H1 (cell line): ENCODE data around the gene CTSA. TPM values are rescaled to one million over a fixed set of nuclear protein-coding genes. Genes with fewer than 3 reads are reported as not detected.

ENCODE experiments used
- CTCF ChIA-PET: fragments of 300-600 bp; sonication (Branson Sonifier 250); formaldehyde crosslinking; loops from one replicate; lab custom pipeline; 2021; ENCODE audit not compliant: partially characterized antibody; lab: Charles Lee
- POLR2A ChIA-PET: fragments of 300-600 bp; sonication (Branson Sonifier 250); formaldehyde crosslinking; loops from one replicate; lab custom pipeline; 2021; ENCODE audit warnings: inconsistent platforms; ENCODE audit not compliant: partially characterized antibody; lab: Charles Lee
- DNase-seq, 2 experiments: peaks; one replicate each; pipeline versions ENCODE4 v3.0.0 to v3.0.0-alpha.2; 2010 to 2022; ENCODE audit warnings: low spot score in 2 of 2, low read depth in 1 of 2, mixed read lengths in 1 of 2
- FAIRE-seq: peaks from 2 replicates; lab custom pipeline; 2011; peaks lifted over from hg19 to GRCh38; lab: Jason Lieb, UNC
- H2AFZ ChIP-seq: 2 replicates; pipeline ENCODE4 v1.8.1; 2012; ENCODE audit warnings: low read length, inconsistent platforms
- H2AK5ac ChIP-seq: 2 replicates; pipeline ENCODE4 v1.6.1; 2013; ENCODE audit warnings: low read depth, low read length
- H2BK120ac ChIP-seq: replicated peaks from 2 replicates; pipeline ENCODE3; 2013; ENCODE audit warnings: low read depth, low read length, inconsistent platforms
- H2BK12ac ChIP-seq: 2 replicates; pipeline ENCODE4 v1.6.1; 2013; ENCODE audit warnings: low read depth, low read length
- H2BK15ac ChIP-seq: 2 replicates; pipeline ENCODE4 v1.6.1; 2013; ENCODE audit warnings: low read length
- H2BK20ac ChIP-seq: 2 replicates; pipeline ENCODE4 v1.6.1; 2013; ENCODE audit warnings: low read length
- H2BK5ac ChIP-seq: 2 replicates; pipeline ENCODE4 v1.6.1; 2013; ENCODE audit warnings: low read depth, low read length
- H3K14ac ChIP-seq: 2 replicates; pipeline ENCODE4 v1.6.1; 2013; ENCODE audit warnings: inconsistent platforms; ENCODE audit not compliant: insufficient read length
- H3K18ac ChIP-seq: 2 replicates; pipeline ENCODE4 v1.6.1; 2013; ENCODE audit warnings: low read length; ENCODE audit errors: extremely low read depth
- H3K23ac ChIP-seq: 2 replicates; pipeline ENCODE4 v1.6.1; 2013; ENCODE audit warnings: inconsistent platforms; ENCODE audit not compliant: insufficient read length
- H3K23me2 ChIP-seq: 2 replicates; pipeline ENCODE4 v1.6.1; 2013; ENCODE audit warnings: low read depth, low read length
- H3K27ac ChIP-seq: 2 replicates; pipeline ENCODE4 v1.6.1; 2011; ENCODE audit warnings: low read depth, low read length, inconsistent platforms
- H3K27me3 ChIP-seq, 4 experiments: replicated peaks in 1 of 4; 1 replicate in 1 of 4; 2 replicates in 3 of 4; pipeline versions ENCODE4 v1.6.1 to v1.8.1; 2011 to 2013; ENCODE audit warnings: low read length in 3 of 4, mild to moderate bottlenecking in 3 of 4, inconsistent platforms in 2 of 4, mixed read lengths in 2 of 4, moderate library complexity in 1 of 4; ENCODE audit not compliant: control insufficient read depth in 3 of 4, insufficient read depth in 3 of 4; ENCODE audit errors: extremely low read depth in 1 of 4
- H3K36me3 ChIP-seq, 4 experiments: 2 replicates each; pipeline versions ENCODE4 v1.6.1 to v1.8.1; 2011 to 2013; ENCODE audit warnings: mild to moderate bottlenecking in 4 of 4, low read length in 3 of 4, moderate library complexity in 2 of 4, control low read depth in 1 of 4, inconsistent platforms in 1 of 4; ENCODE audit not compliant: insufficient read depth in 4 of 4, control insufficient read depth in 2 of 4
- H3K4ac ChIP-seq: replicated peaks from 2 replicates; pipeline ENCODE3; 2013; ENCODE audit warnings: low read length, low read depth, mixed read lengths, inconsistent platforms; ENCODE audit not compliant: insufficient read length
- H3K4me1 ChIP-seq, 4 experiments: replicated peaks in 1 of 4; 1 replicate in 1 of 4; 2 replicates in 3 of 4; pipeline versions ENCODE4 v1.6.1 to v1.8.1; 2011 to 2013; ENCODE audit warnings: low read length in 3 of 4, inconsistent platforms in 2 of 4, mixed read lengths in 1 of 4; ENCODE audit not compliant: insufficient read depth in 4 of 4, control insufficient read depth in 3 of 4
- H3K4me2 ChIP-seq, 2 experiments: 2 replicates each; pipeline versions ENCODE4 v1.6.1 to v1.8.1; 2011 to 2013; ENCODE audit warnings: low read depth in 2 of 2, low read length in 2 of 2, control low read depth in 1 of 2, inconsistent platforms in 1 of 2, mild to moderate bottlenecking in 1 of 2; ENCODE audit not compliant: insufficient read depth in 1 of 2
- H3K4me3 ChIP-seq, 4 experiments: fragments of 200-600, 300-600 bp in 1 of 4; sonication (generic), shearing (Covaris generic), sonication (Bioruptor Twin) in 1 of 4; 2 replicates each; pipeline versions ENCODE4 v1.5.1 to v1.8.1; 2011 to 2016; ENCODE audit warnings: low read length in 4 of 4, low read depth in 3 of 4, control low read depth in 2 of 4, inconsistent platforms in 2 of 4, mild to moderate bottlenecking in 2 of 4, mixed read lengths in 1 of 4, moderate library complexity in 1 of 4; ENCODE audit not compliant: insufficient read depth in 2 of 4; ENCODE audit errors: extremely low read depth in 1 of 4
- H3K56ac ChIP-seq: replicated peaks from 2 replicates; pipeline ENCODE3; 2013; ENCODE audit warnings: low read depth, mild to moderate bottlenecking, mixed read lengths, low read length, inconsistent platforms; ENCODE audit not compliant: insufficient read length
- H3K79me1 ChIP-seq: 2 replicates; pipeline ENCODE4 v1.6.1; 2013; ENCODE audit warnings: low read depth, low read length, control low read depth
- H3K79me2 ChIP-seq, 2 experiments: 2 replicates each; pipeline versions ENCODE4 v1.6.1 to v1.8.1; 2012 to 2013; ENCODE audit warnings: low read length in 2 of 2, mild to moderate bottlenecking in 2 of 2, inconsistent platforms in 1 of 2; ENCODE audit not compliant: insufficient read depth in 2 of 2, control insufficient read depth in 1 of 2
- H3K9ac ChIP-seq, 4 experiments: replicated peaks in 1 of 4; 1 replicate in 1 of 4; 2 replicates in 3 of 4; pipeline versions ENCODE4 v1.6.1 to v1.8.1; 2011 to 2013; ENCODE audit warnings: low read depth in 3 of 4, low read length in 3 of 4, control low read depth in 2 of 4, mild to moderate bottlenecking in 2 of 4, moderate library complexity in 2 of 4, inconsistent platforms in 1 of 4; ENCODE audit errors: extremely low read depth in 1 of 4
- H3K9me3 ChIP-seq, 2 experiments: 2 replicates each; pipeline versions ENCODE4 v1.6.1 to v1.8.1; 2012 to 2013; ENCODE audit warnings: mild to moderate bottlenecking in 2 of 2, moderate library complexity in 2 of 2, control low read depth in 1 of 2, inconsistent platforms in 1 of 2, low read depth in 1 of 2, low read length in 1 of 2, mixed read lengths in 1 of 2; ENCODE audit not compliant: insufficient read depth in 2 of 2
- H4K20me1 ChIP-seq, 2 experiments: replicated peaks in 1 of 2; 2 replicates each; pipeline versions ENCODE3 to v1.8.1; 2011 to 2013; ENCODE audit warnings: inconsistent platforms in 2 of 2, low read length in 2 of 2, mild to moderate bottlenecking in 1 of 2; ENCODE audit not compliant: insufficient read depth in 2 of 2, control insufficient read depth in 1 of 2
- H4K5ac ChIP-seq: 2 replicates; pipeline ENCODE4 v1.6.1; 2013; ENCODE audit warnings: low read length, low read depth, mixed read lengths, inconsistent platforms; ENCODE audit not compliant: insufficient read length
- H4K8ac ChIP-seq: 2 replicates; pipeline ENCODE4 v1.8.0; 2013; ENCODE audit warnings: mild to moderate bottlenecking, moderate library complexity, low read length, inconsistent platforms; ENCODE audit not compliant: insufficient read depth; ENCODE audit errors: extremely low read depth
- H4K91ac ChIP-seq: replicated peaks from 2 replicates; pipeline ENCODE3; 2013; ENCODE audit warnings: low read length, mixed read lengths, inconsistent platforms; ENCODE audit not compliant: insufficient read length
- FOSL1 ChIP-seq: IDR thresholded peaks from 2 replicates; pipeline ENCODE4 v1.6.1; 2011; ENCODE audit warnings: mild to moderate bottlenecking, low read depth, low read length, moderate library complexity; ENCODE audit not compliant: insufficient read depth
- GTF2F1 ChIP-seq: IDR thresholded peaks from 2 replicates; pipeline ENCODE4 v1.6.1; 2012; ENCODE audit warnings: low read depth, low read length, improper control_type of control experiment, borderline replicate concordance
- KDM1A ChIP-seq: fragments of 200-600, 300-600 bp; sonication (generic); IDR thresholded peaks from 2 replicates; pipeline ENCODE4 v1.7.1; 2016; ENCODE audit warnings: mild to moderate bottlenecking, low read length, borderline replicate concordance
- PHF8 ChIP-seq: fragments of 200-600 bp; sonication (generic); conservative IDR thresholded peaks from 2 replicates; pipeline ENCODE4 v1.7.1; 2012; ENCODE audit warnings: low read depth, mild to moderate bottlenecking, inconsistent platforms, low read length, moderate library complexity
- POLR2A ChIP-seq, 2 experiments: IDR thresholded peaks; 1 replicate in 1 of 2; 2 replicates in 1 of 2; pipeline ENCODE4 v1.6.1; 2011; ENCODE audit warnings: low read depth in 2 of 2, low read length in 2 of 2, mild to moderate bottlenecking in 2 of 2; ENCODE audit errors: control extremely low read depth in 1 of 2
- RAD21 ChIP-seq, 2 experiments: IDR thresholded peaks in 1 of 2; conservative IDR thresholded peaks in 1 of 2; 2 replicates each; pipeline ENCODE4 v1.6.1; 2011; ENCODE audit warnings: low read depth in 2 of 2, low read length in 2 of 2, improper control_type of control experiment in 1 of 2, inconsistent platforms in 1 of 2, mild to moderate bottlenecking in 1 of 2, moderate library complexity in 1 of 2
- RFX5 ChIP-seq: IDR thresholded peaks from 2 replicates; pipeline ENCODE4 v1.6.1; 2011; ENCODE audit warnings: low read depth, low read length, improper control_type of control experiment, borderline replicate concordance
- RXRA ChIP-seq: IDR thresholded peaks from 2 replicates; pipeline ENCODE4 v1.6.1; 2011; ENCODE audit warnings: low read depth, mild to moderate bottlenecking, low read length, moderate library complexity; ENCODE audit not compliant: insufficient read depth
- TAF1 ChIP-seq: IDR thresholded peaks from 2 replicates; pipeline ENCODE4 v1.6.1; 2011; ENCODE audit warnings: mild to moderate bottlenecking, low read depth, low read length
- TAF7 ChIP-seq: optimal IDR thresholded peaks from 2 replicates; pipeline ENCODE3; 2011; ENCODE audit warnings: low read depth, mild to moderate bottlenecking, inconsistent platforms, low read length, moderate library complexity, borderline replicate concordance
- TCF12 ChIP-seq: IDR thresholded peaks from 2 replicates; pipeline ENCODE4 v1.6.1; 2011; ENCODE audit warnings: low read depth, mild to moderate bottlenecking, low read length
- WGBS, 2 experiments: shearing (Covaris generic) in 1 of 2; methylation state at CpG; one replicate each; pipeline versions ENCODE4 v1.1.6 to v1.1.7; 2013 to 2015; ENCODE audit warnings: low lambda C conversion rate in 2 of 2, mixed read lengths in 2 of 2, inconsistent platforms in 1 of 2, low coverage in 1 of 2, missing lambda C conversion rate in 1 of 2; ENCODE audit not compliant: insufficient replicate concordance in 2 of 2, insufficient coverage in 1 of 2, insufficient read length in 1 of 2; ENCODE audit errors: extremely low coverage in 1 of 2, missing lambda C conversion rate in 1 of 2; 5-methylcytosine and 5-hydroxymethylcytosine counted together
- polyA plus RNA-seq, 7 experiments: library from polyadenylated mRNA; depleted of rRNA in 3 of 7; stranded (reverse) in 5 of 7; unstranded in 2 of 7; fragments of >200 nt in 5 of 7; fragments of 200-250 nt in 2 of 7; gene quantifications; 1 replicate in 5 of 7; 2 replicates in 1 of 7; 4 replicates in 1 of 7; pipeline versions ENCODE4 v1.2.1 to v1.2.3, GENCODE V29; 2011 to 2013; ENCODE audit warnings: missing spikeins in 2 of 7, mixed read lengths in 2 of 7
- total RNA-seq: library from RNA; stranded (reverse); fragmentation: NEBNext Ultra II Directional; extraction: Animal tissue kit (Norgen Biotek cat#: 25700); gene quantifications from 2 replicates; pipeline ENCODE4 v1.2.1, GENCODE V29; 2021

CTSA gene
- total and polyA plus RNA-seq, 2 of the 8 experiments (the other 6 are each of a cell fraction or from before 2014, with no cell fraction given), result 49.7 to 74.0 TPM

DNA sequence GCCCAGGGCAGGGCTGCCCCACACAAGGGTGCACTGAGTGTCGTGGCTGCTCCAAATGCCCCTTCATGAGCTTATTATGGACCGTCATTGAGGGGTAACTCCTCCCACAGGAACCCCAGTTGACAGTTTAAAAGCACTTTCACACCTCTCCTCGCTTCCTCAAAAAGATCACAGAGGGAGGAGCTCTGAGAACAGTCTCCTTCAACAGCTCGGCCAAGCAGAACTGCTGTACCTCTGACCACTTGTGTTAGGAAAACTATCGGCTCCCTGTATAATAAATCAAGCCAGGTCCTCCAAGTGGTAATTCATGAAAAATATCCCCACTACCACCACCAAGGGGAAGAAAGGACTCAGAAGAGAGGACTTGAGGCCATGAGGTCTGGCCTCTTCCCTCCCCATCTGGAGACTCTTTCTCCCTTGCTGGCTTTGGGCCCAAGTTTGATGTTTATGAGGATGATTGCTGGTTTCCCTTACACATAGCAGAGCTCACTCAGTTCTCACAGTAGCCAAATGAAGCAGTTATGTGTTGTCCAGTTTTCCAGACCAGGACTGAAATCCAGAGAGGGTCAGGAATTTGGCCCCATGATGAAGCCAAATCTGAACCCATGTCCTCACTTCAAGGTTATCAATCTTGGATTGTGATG lies 48.8 kb upstream of the CTSA start:
- FAIRE-seq, result no peak
- Histone ChIP-seq H3K56ac (no peak overlapping the region), H3K79me1 (no peaks in the 10 kb centered on the region), H3K79me2 (no peaks in the 10 kb centered on the region), H3K23me2 (no peaks in the 10 kb centered on the region), H3K27me3 (no peaks in the 10 kb centered on the region), H4K5ac (no peak overlapping the region), H4K8ac (no peak overlapping the region), H3K14ac (no peak overlapping the region), H2BK15ac (no peak overlapping the region), H3K36me3 (peaks cover 15 to 52% (median 28%) of the 10 kb centered on the region in 4 experiments), H3K4me2 (no peak overlapping the region), H2BK20ac (no peak overlapping the region), H2BK12ac (no peak overlapping the region), H3K18ac (no peak overlapping the region), H3K4ac (no peak overlapping the region), H2BK120ac (no peak overlapping the region), H2AFZ (no peak overlapping the region), H4K91ac (no peak overlapping the region), H3K23ac (no peak overlapping the region), H4K20me1 (no peaks in the 10 kb centered on the region), H3K9me3 (no peaks in the 10 kb centered on the region), H3K4me3 (no peak overlapping the region), H2AK5ac (no peak overlapping the region), H3K9ac (no peak overlapping the region), H2BK5ac (no peak overlapping the region), H3K27ac (no peak overlapping the region), H3K4me1 (no peaks in the 10 kb centered on the region)
- POLR2A ChIA-PET, result interaction anchor here (0.7 to 13.8 kb wide), 13 partner anchors 7 to 111 kb away, joined by 3 to 178 read pairs (median 3); partner anchors contain the start of genes ACOT8, PCIF1, SNX21 and ZSWIM3
- WGBS, 2 experiments, result 90% methylated on average over 5 of the region's 5 CpGs; no CpG with 5 or more reads in 1 of the 2 experiments
- no peak for DNase-seq
- CTCF ChIA-PET, result interaction anchor here (0.7 to 2.1 kb wide), 5 partner anchors 32 to 121 kb away, joined by 3 to 5 read pairs (median 4); no protein-coding TSS in a partner anchor
- TF ChIP-seq GTF2F1 (no peak), TCF12 (no peak), RAD21 (IDR thresholded peaks at IDR 0.05 in 1 of 2, conservative IDR thresholded peaks at IDR 0.05 in 1 of 2; ENCODE audit: low read depth in 2 of 2, low read length in 2 of 2) (no peak), FOSL1 (no peak), TAF1 (no peak), PHF8 (no peak), KDM1A (no peak), RFX5 (no peak), POLR2A (IDR thresholded peaks at IDR 0.05; ENCODE audit: control extremely low read depth in 1 of 2, low read depth in 2 of 2, low read length in 2 of 2) (no peak), TAF7 (no peak), RXRA (no peak)
